Colonic mucosa (tissue), 4 donors: ENCODE data around the gene BMAL2. TPM values are rescaled to one million over a fixed set of nuclear protein-coding genes. Genes with fewer than 3 reads are reported as not detected.

Experiments
- DNase-seq: peaks from one replicate; pipeline ENCODE4 v3.0.0-alpha.2; 2020
- H3K27ac ChIP-seq: fragments of 200-600 bp; one replicate; pipeline ENCODE4 v1.8.0; 2021
- H3K27me3 ChIP-seq: fragments of 200-600 bp; one replicate; pipeline ENCODE4 v1.8.0; 2021
- H3K36me3 ChIP-seq: fragments of 200-600 bp; one replicate; pipeline ENCODE4 v1.8.0; 2021
- H3K4me1 ChIP-seq: fragments of 200-600 bp; one replicate; pipeline ENCODE4 v1.8.0; 2021; ENCODE audit warnings: mild to moderate bottlenecking
- H3K4me3 ChIP-seq: fragments of 200-600 bp; one replicate; pipeline ENCODE4 v1.8.0; 2021
- H3K9ac ChIP-seq, 2 donors: one replicate each; pipeline ENCODE4 v1.7.0; 2013; ENCODE audit warnings: control low read depth in 2 of 2, low read depth in 2 of 2, low read length in 2 of 2
- H3K9me3 ChIP-seq: fragments of 200-600 bp; one replicate; pipeline ENCODE4 v1.8.0; 2021
- CTCF ChIP-seq: fragments of 200-600 bp; IDR thresholded peaks from one replicate; pipeline ENCODE4 v1.8.0; 2022; ENCODE audit warnings: antibody characterized with exemption, mild to moderate bottlenecking
- intact Hi-C: fragments of 100-400 bp; cut with DNase I; formaldehyde crosslinking; loops from one replicate; pipeline ENCODE4 v1.14.1; 2022
- total RNA-seq, 2 donors: library from RNA; stranded (reverse); fragmentation: NEBNext Ultra II Directional in 1 of 2; extraction: Animal tissue kit (Norgen Biotek cat#: 25700) in 1 of 2; gene quantifications; one replicate each; pipeline ENCODE4 v1.2.1, GENCODE V29; 2021
- donor health status: healthy.
- donor health status: DM: no; HTN: no; CAD: no.
- donor health status: DM: no; HTN: no; CAD: no.

BMAL2 gene, protein sequence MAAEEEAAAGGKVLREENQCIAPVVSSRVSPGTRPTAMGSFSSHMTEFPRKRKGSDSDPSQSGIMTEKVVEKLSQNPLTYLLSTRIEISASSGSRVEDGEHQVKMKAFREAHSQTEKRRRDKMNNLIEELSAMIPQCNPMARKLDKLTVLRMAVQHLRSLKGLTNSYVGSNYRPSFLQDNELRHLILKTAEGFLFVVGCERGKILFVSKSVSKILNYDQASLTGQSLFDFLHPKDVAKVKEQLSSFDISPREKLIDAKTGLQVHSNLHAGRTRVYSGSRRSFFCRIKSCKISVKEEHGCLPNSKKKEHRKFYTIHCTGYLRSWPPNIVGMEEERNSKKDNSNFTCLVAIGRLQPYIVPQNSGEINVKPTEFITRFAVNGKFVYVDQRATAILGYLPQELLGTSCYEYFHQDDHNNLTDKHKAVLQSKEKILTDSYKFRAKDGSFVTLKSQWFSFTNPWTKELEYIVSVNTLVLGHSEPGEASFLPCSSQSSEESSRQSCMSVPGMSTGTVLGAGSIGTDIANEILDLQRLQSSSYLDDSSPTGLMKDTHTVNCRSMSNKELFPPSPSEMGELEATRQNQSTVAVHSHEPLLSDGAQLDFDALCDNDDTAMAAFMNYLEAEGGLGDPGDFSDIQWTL
- 10 to 100 TPM in 1 of 2 donors, 1 to 10 TPM in 1; 7.0 to 14.9 TPM for total RNA-seq

GRCh38 chr12:27332714-27333402, at the start of gene BMAL2:
BMAL2 (plus strand) TSS chr12:27332836; CDS start chr12:27333073, 237 bp downstream.
- intact Hi-C loops = loop anchor here (10.0 kb wide), 1 partner anchor 52 kb away; no protein-coding TSS in a partner anchor
- peak within 1 kb of the TSS; percentile 55 to 78 for H3K9ac ChIP-seq
- H3K4me3 ChIP-seq = peak within 1 kb of the TSS; percentile 72
- no peaks in the 10 kb centered on the region for H3K27me3 ChIP-seq
- TF ChIP-seq CTCF = no peak
- H3K36me3 ChIP-seq = no peaks in the 10 kb centered on the region
- no peaks in the 10 kb centered on the region for H3K9me3 ChIP-seq
- peak within 1 kb of the TSS; percentile 10 for H3K27ac ChIP-seq
- peak; percentile 41 for DNase-seq
- no peaks in the 10 kb centered on the region for H3K4me1 ChIP-seq

DNA sequence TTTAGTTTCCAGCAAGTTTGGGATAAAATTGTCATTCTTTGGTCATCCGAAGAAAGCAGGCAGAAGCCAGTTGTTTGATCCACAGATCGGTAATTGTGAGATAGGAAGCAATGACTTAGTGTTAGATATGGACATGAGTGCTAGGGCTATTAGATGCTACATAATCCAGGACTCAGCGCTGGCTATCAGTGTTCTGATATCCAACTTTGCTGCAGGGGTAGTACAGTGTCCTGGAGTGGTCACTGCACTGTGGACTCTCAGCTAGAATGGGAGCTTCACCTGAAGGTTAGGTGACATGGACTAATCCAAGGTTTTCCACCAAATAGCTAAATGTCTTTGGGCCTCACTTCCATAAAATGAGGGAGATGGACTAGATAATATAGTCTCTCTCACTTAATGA, 48.6 kb upstream of the BMAL2 start:
- no peak for DNase-seq
- no peak for TF ChIP-seq CTCF
- no peaks in the 10 kb centered on the region for H3K9me3 ChIP-seq
- H3K27ac ChIP-seq = no peak overlapping the region
- no peak overlapping the region for H3K9ac ChIP-seq
- H3K4me1 ChIP-seq = peaks cover 5% of the 10 kb centered on the region
- no peaks in the 10 kb centered on the region for H3K36me3 ChIP-seq
- intact Hi-C loops = loop anchor here (5.0 kb wide), 1 partner anchor 37 kb away; no protein-coding TSS in a partner anchor
- H3K4me3 ChIP-seq = no peak overlapping the region
- H3K27me3 ChIP-seq = no peaks in the 10 kb centered on the region

DNA sequence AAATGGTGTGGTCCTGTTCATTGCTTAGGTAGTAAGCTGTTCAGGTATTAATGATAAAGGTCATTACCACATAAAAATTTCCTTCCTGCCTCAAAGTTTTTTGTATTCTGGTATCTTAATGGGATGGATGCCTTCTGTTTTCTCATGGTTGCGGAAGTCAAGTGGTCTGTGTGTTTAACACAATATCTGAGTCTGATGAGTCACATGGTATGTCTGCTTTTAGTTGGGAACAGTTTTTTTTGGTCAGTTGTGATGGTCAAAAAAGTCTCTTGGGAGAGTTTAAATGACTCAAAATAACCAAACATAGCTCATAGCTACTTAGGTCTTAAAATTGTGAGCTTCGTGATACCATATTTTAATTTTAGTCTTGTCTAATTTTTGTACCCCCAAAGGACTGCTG, 47.9 kb upstream of the BMAL2 start:
- Histone ChIP-seq H3K27ac (no peak overlapping the region), H3K4me3 (no peak overlapping the region), H3K9me3 (no peaks in the 10 kb centered on the region), H3K27me3 (no peaks in the 10 kb centered on the region), H3K36me3 (no peaks in the 10 kb centered on the region), H3K9ac (no peak overlapping the region), H3K4me1 (peaks cover 10% of the 10 kb centered on the region)
- intact Hi-C loops = loop anchor here (5.0 kb wide), 1 partner anchor 37 kb away; no protein-coding TSS in a partner anchor
- no peak for TF ChIP-seq CTCF
- no peak for DNase-seq

GRCh38 chr12:27285403-27285802, 47.2 kb upstream of the BMAL2 start:
- no peak overlapping the region for H3K9ac ChIP-seq
- DNase-seq = no peak
- H3K9me3 ChIP-seq = no peaks in the 10 kb centered on the region
- TF ChIP-seq CTCF = no peak
- H3K27ac ChIP-seq = no peak overlapping the region
- intact Hi-C loops = no loop called here
- H3K4me3 ChIP-seq = no peak overlapping the region
- H3K36me3 ChIP-seq = no peaks in the 10 kb centered on the region
- no peaks in the 10 kb centered on the region for H3K27me3 ChIP-seq
- peaks cover 12% of the 10 kb centered on the region for H3K4me1 ChIP-seq

- Histone ChIP-seq H3K4me1 (peaks cover 12% of the 10 kb centered on the region), H3K27ac (no peak overlapping the region), H3K36me3 (no peaks in the 10 kb centered on the region), H3K27me3 (no peaks in the 10 kb centered on the region), H3K4me3 (no peak overlapping the region), H3K9me3 (no peaks in the 10 kb centered on the region), H3K9ac (no peak overlapping the region)
- no peak for DNase-seq
- TF ChIP-seq CTCF = no peak
- intact Hi-C loops = no loop called here
Observed at GRCh38 chr12:27289414-27289813, 43.2 kb upstream of the BMAL2 start.
